GM12872 (cell line): ENCODE results near the gene TIMM23B.
"Not testable (repeated sequence)": the region's sequence is repeated elsewhere in the genome, so short reads cannot be mapped to it uniquely, and the experiment has no call there.

Source experiments
- CTCF ChIP-seq: IDR thresholded peaks from 3 replicates; pipeline ENCODE4 v1.5.1; 2011; ENCODE audit warnings: low read depth, mild to moderate bottlenecking, low read length, moderate library complexity; ENCODE audit not compliant: insufficient read depth

TIMM23B gene

GRCh38 chr10:49941447-49942338 lies at the start of gene TIMM23B, which contains the start of gene PARG:
Gene TIMM23B (plus strand): TSS chr10:49942053. CDS start chr10:49942195, 142 bp downstream.
Gene PARG (minus strand): TSS chr10:49942027. CDS start chr10:49941725, 302 bp downstream.
- not testable (repeated sequence) for TF ChIP-seq CTCF

GRCh38 chr10:49988376-49988775 lies 46.5 kb downstream of the TIMM23B start, which contains the start of gene AGAP6:
Gene AGAP6 (plus strand): TSS chr10:49988406. CDS start chr10:49988716, 310 bp downstream.
- not testable (repeated sequence) for TF ChIP-seq CTCF

- TF ChIP-seq CTCF, result no peak
Observed at GRCh38 chr10:50021646-50022045, 79.8 kb downstream of the TIMM23B start.
